Parathyroid adenoma (tissue), 2 donors: ENCODE data around the gene MAZ.
"Not testable (repeated sequence)": the region's sequence is repeated elsewhere in the genome, so short reads cannot be mapped to it uniquely, and the experiment has no call there.

Source experiments
- H2AFZ ChIP-seq: fragments of 300-600 bp; sonication (generic); one replicate; pipeline ENCODE4 v1.7.0; 2017; ENCODE audit warnings: antibody characterized with exemption, mild to moderate bottlenecking
- H3K27ac ChIP-seq: fragments of 300-600 bp; sonication (generic); one replicate; pipeline ENCODE4 v1.7.0; 2017
- H3K27me3 ChIP-seq: fragments of 300-600 bp; sonication (generic); one replicate; pipeline ENCODE4 v1.7.0; 2017; ENCODE audit warnings: low read length; ENCODE audit not compliant: control insufficient read depth, insufficient read depth
- H3K36me3 ChIP-seq: fragments of 300-600 bp; sonication (generic); one replicate; pipeline ENCODE4 v1.7.0; 2017; ENCODE audit warnings: low read length; ENCODE audit not compliant: control insufficient read depth, insufficient read depth
- H3K4me1 ChIP-seq: fragments of 300-600 bp; sonication (generic); one replicate; pipeline ENCODE4 v1.7.0; 2017; ENCODE audit warnings: control low read depth
- H3K4me2 ChIP-seq: fragments of 300-600 bp; sonication (generic); one replicate; pipeline ENCODE4 v1.7.0; 2017; ENCODE audit warnings: low read length
- H3K4me3 ChIP-seq: fragments of 300-600 bp; sonication (generic); one replicate; pipeline ENCODE4 v1.7.0; 2017; ENCODE audit warnings: low read depth, low read length
- H3K79me2 ChIP-seq: fragments of 300-600 bp; sonication (generic); one replicate; pipeline ENCODE4 v1.7.0; 2017; ENCODE audit warnings: control low read depth
- H3K9ac ChIP-seq: fragments of 300-600 bp; sonication (generic); one replicate; pipeline ENCODE4 v1.7.0; 2017; ENCODE audit warnings: mild to moderate bottlenecking
- H3K9me3 ChIP-seq: fragments of 300-600 bp; sonication (generic); one replicate; pipeline ENCODE4 v1.7.0; 2017; ENCODE audit warnings: low read length; ENCODE audit not compliant: control insufficient read depth
- TF ChIP-seq, protein P1 (sequence below): fragments of 300-600 bp; sonication (generic); IDR thresholded peaks from one replicate; pipeline ENCODE4 v1.7.0; 2017; ENCODE audit warnings: antibody characterized with exemption, mild to moderate bottlenecking
- donor health status: primary hyperparathyroidism.

Gene MAZ

DNA sequence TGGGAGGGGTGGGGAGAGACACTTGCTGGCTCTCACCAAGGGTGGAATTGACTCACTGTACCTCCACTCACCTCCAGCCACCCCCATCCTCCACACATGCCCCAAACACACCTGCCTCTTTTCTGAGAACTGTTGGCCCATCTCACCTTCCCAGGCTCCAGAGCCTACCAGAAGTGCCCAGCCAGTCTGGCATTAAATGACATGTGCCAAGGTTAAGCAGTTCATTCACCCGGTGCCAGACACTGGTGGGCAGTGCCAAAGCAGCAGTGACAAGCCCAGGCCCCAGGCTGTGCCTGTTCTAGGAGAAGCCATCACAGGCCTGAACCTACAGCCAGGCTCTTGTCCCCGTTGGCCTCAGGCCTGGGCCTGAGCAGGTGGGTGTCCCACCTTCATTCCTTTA, 25.2 kb downstream of the MAZ start:
- H2AFZ ChIP-seq: no peak overlapping the region
- H3K4me2 ChIP-seq: no peak overlapping the region
- no peak overlapping the region for H3K4me3 ChIP-seq
- peaks cover 35% of the 10 kb centered on the region for H3K79me2 ChIP-seq
- no peak overlapping the region for H3K27ac ChIP-seq
- H3K9me3 ChIP-seq: no peaks in the 10 kb centered on the region
- no peaks in the 10 kb centered on the region for H3K27me3 ChIP-seq
- TF ChIP-seq, protein P1, sequence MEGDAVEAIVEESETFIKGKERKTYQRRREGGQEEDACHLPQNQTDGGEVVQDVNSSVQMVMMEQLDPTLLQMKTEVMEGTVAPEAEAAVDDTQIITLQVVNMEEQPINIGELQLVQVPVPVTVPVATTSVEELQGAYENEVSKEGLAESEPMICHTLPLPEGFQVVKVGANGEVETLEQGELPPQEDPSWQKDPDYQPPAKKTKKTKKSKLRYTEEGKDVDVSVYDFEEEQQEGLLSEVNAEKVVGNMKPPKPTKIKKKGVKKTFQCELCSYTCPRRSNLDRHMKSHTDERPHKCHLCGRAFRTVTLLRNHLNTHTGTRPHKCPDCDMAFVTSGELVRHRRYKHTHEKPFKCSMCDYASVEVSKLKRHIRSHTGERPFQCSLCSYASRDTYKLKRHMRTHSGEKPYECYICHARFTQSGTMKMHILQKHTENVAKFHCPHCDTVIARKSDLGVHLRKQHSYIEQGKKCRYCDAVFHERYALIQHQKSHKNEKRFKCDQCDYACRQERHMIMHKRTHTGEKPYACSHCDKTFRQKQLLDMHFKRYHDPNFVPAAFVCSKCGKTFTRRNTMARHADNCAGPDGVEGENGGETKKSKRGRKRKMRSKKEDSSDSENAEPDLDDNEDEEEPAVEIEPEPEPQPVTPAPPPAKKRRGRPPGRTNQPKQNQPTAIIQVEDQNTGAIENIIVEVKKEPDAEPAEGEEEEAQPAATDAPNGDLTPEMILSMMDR: no peak
- H3K36me3 ChIP-seq: no peaks in the 10 kb centered on the region
- no peak overlapping the region for H3K9ac ChIP-seq
- H3K4me1 ChIP-seq: no peaks in the 10 kb centered on the region

DNA sequence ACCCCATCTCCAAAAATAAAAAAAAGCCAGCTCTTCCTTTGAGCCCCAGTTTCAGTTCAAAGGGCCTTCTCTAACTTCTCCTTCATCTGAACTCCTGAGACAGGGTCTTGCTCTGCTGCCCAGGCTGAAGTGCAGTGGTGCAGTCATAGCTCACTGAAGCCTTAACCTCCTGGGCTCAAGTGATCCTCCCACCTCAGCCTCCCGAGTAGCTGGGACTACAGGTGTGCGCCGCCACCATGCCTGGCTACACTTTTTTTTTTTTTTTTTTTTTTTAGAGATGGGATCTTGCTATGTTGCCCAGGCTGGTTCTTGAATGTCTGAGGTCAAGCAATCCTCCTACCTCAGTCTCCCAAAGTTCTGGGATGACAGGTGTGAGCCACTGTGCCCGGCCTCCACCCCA, 26.9 kb downstream of the MAZ start:
- not testable (repeated sequence) for H3K9ac ChIP-seq, H3K27ac ChIP-seq, H3K9me3 ChIP-seq, H3K4me1 ChIP-seq, H3K4me2 ChIP-seq, H2AFZ ChIP-seq, H3K36me3 ChIP-seq, H3K4me3 ChIP-seq, H3K27me3 ChIP-seq
- H3K79me2 ChIP-seq: peaks cover 19% of the 10 kb centered on the region

DNA sequence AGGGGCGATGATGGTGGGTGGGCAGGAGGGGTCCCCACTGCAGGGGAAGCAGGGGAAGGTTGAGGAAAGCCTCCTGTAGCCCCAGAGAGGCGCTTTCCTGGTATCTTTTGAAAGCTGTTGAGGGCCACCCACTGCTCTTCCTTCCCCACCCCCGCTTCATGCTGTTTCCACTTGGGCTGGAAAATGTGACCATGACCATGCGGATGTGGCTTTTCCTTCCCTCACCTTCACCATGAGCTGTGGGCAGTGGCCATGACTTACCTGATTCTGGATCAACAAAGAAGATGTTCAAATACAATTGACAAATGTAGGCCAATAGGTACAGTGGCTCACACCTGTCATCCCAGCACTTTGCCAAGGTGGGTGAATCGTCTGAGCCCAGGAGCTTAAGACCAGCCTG, 27.8 kb downstream of the MAZ start:
- H3K79me2 ChIP-seq: peaks cover 15% of the 10 kb centered on the region
- no peaks in the 10 kb centered on the region for H3K9me3 ChIP-seq
- no peak overlapping the region for H3K9ac ChIP-seq
- H3K36me3 ChIP-seq: no peaks in the 10 kb centered on the region
- H3K4me2 ChIP-seq: no peak overlapping the region
- no peaks in the 10 kb centered on the region for H3K27me3 ChIP-seq
- H3K4me1 ChIP-seq: no peaks in the 10 kb centered on the region
- no peak overlapping the region for H2AFZ ChIP-seq
- TF ChIP-seq, protein P1: no peak
- H3K27ac ChIP-seq: no peak overlapping the region
- no peak overlapping the region for H3K4me3 ChIP-seq

DNA sequence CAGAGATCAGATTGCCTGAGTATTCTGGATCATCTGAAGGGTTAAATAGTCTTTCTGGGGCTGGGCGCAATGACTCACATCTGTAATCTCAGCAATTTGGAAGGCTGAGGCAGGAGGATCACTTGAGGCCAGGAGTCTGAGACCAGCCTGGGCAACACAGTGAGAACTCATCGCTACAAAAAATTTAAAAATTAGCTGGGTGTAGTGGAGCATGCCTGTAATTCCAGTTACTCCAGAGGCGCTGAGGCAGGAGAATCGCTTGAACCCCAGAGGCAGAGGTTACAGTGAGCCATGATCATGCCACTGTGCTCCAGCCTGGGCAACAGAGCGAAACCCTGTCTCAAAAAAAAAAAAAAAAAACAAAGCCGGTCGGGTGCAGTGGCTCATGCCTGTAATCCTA, 29.6 kb downstream of the MAZ start:
- H2AFZ ChIP-seq: no peak overlapping the region
- no peaks in the 10 kb centered on the region for H3K27me3 ChIP-seq
- H3K9ac ChIP-seq: no peak overlapping the region
- no peak overlapping the region for H3K4me2 ChIP-seq
- H3K9me3 ChIP-seq: no peaks in the 10 kb centered on the region
- peaks cover 4% of the 10 kb centered on the region for H3K4me1 ChIP-seq
- H3K4me3 ChIP-seq: no peak overlapping the region
- H3K79me2 ChIP-seq: peaks cover 3% of the 10 kb centered on the region
- no peaks in the 10 kb centered on the region for H3K36me3 ChIP-seq
- TF ChIP-seq, protein P1: no peak
- H3K27ac ChIP-seq: no peak overlapping the region

DNA sequence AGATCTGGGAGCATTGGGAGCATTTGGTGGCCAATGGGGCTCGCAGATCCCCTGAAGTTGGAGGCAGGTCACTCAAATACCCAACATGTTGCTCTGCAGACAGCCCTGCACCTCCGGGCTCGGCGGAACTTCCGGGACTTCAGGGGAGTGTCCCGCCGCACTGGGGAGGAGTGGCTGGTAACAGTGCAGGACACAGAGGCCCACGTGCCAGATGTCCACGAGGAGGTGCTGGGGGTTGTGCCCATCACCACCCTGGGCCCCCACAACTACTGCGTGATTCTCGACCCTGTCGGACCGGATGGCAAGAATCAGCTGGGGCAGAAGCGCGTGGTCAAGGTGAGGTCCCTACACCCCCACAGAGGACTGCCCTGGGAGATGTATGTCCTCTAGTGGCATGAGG, 30.3 kb downstream of the MAZ start:
- Histone ChIP-seq H3K79me2 (peaks cover under 1% of the 10 kb centered on the region), H3K27ac (no peak overlapping the region), H3K9ac (no peak overlapping the region), H2AFZ (no peak overlapping the region), H3K36me3 (no peaks in the 10 kb centered on the region), H3K4me3 (no peak overlapping the region), H3K4me2 (no peak overlapping the region), H3K27me3 (no peaks in the 10 kb centered on the region), H3K9me3 (no peaks in the 10 kb centered on the region), H3K4me1 (peaks cover 7% of the 10 kb centered on the region)
- TF ChIP-seq, protein P1: no peak
